DMS153 treated with DMSO at 0.1 percent for 48 hours (cell line): Measurements from ENCODE around the gene NPAS4.
"Not testable (repeated sequence)": the region's sequence is repeated elsewhere in the genome, so short reads cannot be mapped to it uniquely, and the experiment has no call there.

Source experiments
- DNase-seq: peaks from one replicate; lab custom pipeline; 2025; ENCODE audit not compliant: unreplicated experiment; lab: John Stamatoyannopoulos, UW

The NPAS4 gene

GRCh38 chr11:66454247-66454646, 33.4 kb downstream of the NPAS4 start:
- no peak for DNase-seq

GRCh38 chr11:66454828-66455227, 34.0 kb downstream of the NPAS4 start:
- no peak for DNase-seq

- DNase-seq, result no peak
These were observed 37.0 kb downstream of the NPAS4 start for GRCh38 chr11:66457826-66458225.

GRCh38 chr11:66459138-66459778, 38.4 kb downstream of the NPAS4 start:
- no peak for DNase-seq

- no peak for DNase-seq
These were observed 41.2 kb downstream of the NPAS4 start for GRCh38 chr11:66462010-66462409.

GRCh38 chr11:66462911-66463310, 42.1 kb downstream of the NPAS4 start:
- no peak for DNase-seq

GRCh38 chr11:66464116-66464515, 43.3 kb downstream of the NPAS4 start:
- DNase-seq, result not testable (repeated sequence)

GRCh38 chr11:66464916-66465315, 44.1 kb downstream of the NPAS4 start:
- no peak for DNase-seq

GRCh38 chr11:66465373-66466224, 44.8 kb downstream of the NPAS4 start:
- no peak for DNase-seq

- DNase-seq, result peak; percentile 69
These were observed 45.6 kb downstream of the NPAS4 start, which contains the start of gene PELI3 for GRCh38 chr11:66466225-66467033. PELI3 (plus strand) TSS chr11:66466905; CDS start chr11:66468129, 1,224 bp downstream.

GRCh38 chr11:66467034-66467659, 46.3 kb downstream of the NPAS4 start:
- DNase-seq, result no peak

GRCh38 chr11:66467756-66468155, 46.9 kb downstream of the NPAS4 start:
- DNase-seq, result peak; percentile 42

GRCh38 chr11:66468691-66469090, 47.9 kb downstream of the NPAS4 start:
- no peak for DNase-seq

GRCh38 chr11:66469441-66469840, 48.6 kb downstream of the NPAS4 start:
- no peak for DNase-seq

GRCh38 chr11:66470015-66470414, 49.2 kb downstream of the NPAS4 start:
- no peak for DNase-seq

- no peak for DNase-seq
These were observed 50.3 kb downstream of the NPAS4 start for GRCh38 chr11:66471142-66471541.

GRCh38 chr11:66472054-66472453, 51.2 kb downstream of the NPAS4 start:
- DNase-seq, result no peak

- no peak for DNase-seq
These were observed 52.3 kb downstream of the NPAS4 start for GRCh38 chr11:66473167-66473566.

GRCh38 chr11:66473608-66474515, 53.0 kb downstream of the NPAS4 start:
- no peak for DNase-seq
